NCI-H69 (cell line): ENCODE measurements around the gene RADIL.

Source experiments
- DNase-seq: peaks from one replicate; lab custom pipeline; 2025; lab: John Stamatoyannopoulos, UW

Gene RADIL

GRCh38 chr7:4775250-4775847, 108.2 kb downstream of the RADIL start, which contains the start of gene AP5Z1:
TSS of gene AP5Z1 (plus strand) at chr7:4775623. CDS start at chr7:4775716, 93 bp downstream.
- peak; percentile 98 for DNase-seq

- DNase-seq, result peak; percentile 68
Observed at GRCh38 chr7:4774658-4775249, 108.8 kb downstream of the RADIL start.

- DNase-seq, result no peak
Observed at GRCh38 chr7:4774007-4774406, 109.5 kb downstream of the RADIL start.

- no peak for DNase-seq
Observed at GRCh38 chr7:4772306-4772705, 111.2 kb downstream of the RADIL start.

- DNase-seq, result no peak
Observed at GRCh38 chr7:4771737-4772136, 111.8 kb downstream of the RADIL start.

- no peak for DNase-seq
Observed at GRCh38 chr7:4770886-4771285, 112.6 kb downstream of the RADIL start.

- peak; percentile 64 for DNase-seq
Observed at GRCh38 chr7:4769761-4770160, 113.8 kb downstream of the RADIL start.

GRCh38 chr7:4768597-4769569, 114.6 kb downstream of the RADIL start:
- DNase-seq, result no peak

- no peak for DNase-seq
Observed at GRCh38 chr7:4766666-4767519, 116.6 kb downstream of the RADIL start.

GRCh38 chr7:4765776-4766490, 117.6 kb downstream of the RADIL start:
- DNase-seq, result no peak

GRCh38 chr7:4764402-4765007, 119.0 kb downstream of the RADIL start:
- no peak for DNase-seq

- DNase-seq, result no peak
Observed at GRCh38 chr7:4763794-4764185, 119.7 kb downstream of the RADIL start.

- DNase-seq, result no peak
Observed at GRCh38 chr7:4763091-4763793, 120.3 kb downstream of the RADIL start.

- DNase-seq, result no peak
Observed at GRCh38 chr7:4762121-4763055, 121.1 kb downstream of the RADIL start.

GRCh38 chr7:4760952-4761351, 122.6 kb downstream of the RADIL start:
- DNase-seq, result no peak

GRCh38 chr7:4759211-4759610, 124.3 kb downstream of the RADIL start:
- no peak for DNase-seq

GRCh38 chr7:4758791-4759190, 124.7 kb downstream of the RADIL start:
- DNase-seq, result no peak

GRCh38 chr7:4758111-4758510, 125.4 kb downstream of the RADIL start:
- DNase-seq, result no peak

- DNase-seq, result no peak
Observed at GRCh38 chr7:4755045-4755444, 128.5 kb downstream of the RADIL start.
